ENCODE data around the gene KCNN2. TPM values are rescaled to one million over a fixed set of nuclear protein-coding genes. Genes with fewer than 3 reads are reported as not detected.

The KCNN2 gene
- total RNA-seq, 2 experiments from 2014 or later: not detected

GRCh38 chr5:114367029-114367428 is 5.2 kb downstream of the KCNN2 start:
- ChIA-PET CTCF (no interaction called here), POLR2A (no interaction called here)
- Mint-ChIP-seq H3K9me3 (ENCODE audit: low read depth) (no peaks in the 10 kb centered on the region), H3K4me3 (no peak overlapping the region), H3K27ac (no peak overlapping the region), H3K36me3 (ENCODE audit: low read depth) (no peaks in the 10 kb centered on the region), H3K27me3 (peaks cover 20% of the 10 kb centered on the region), H3K4me1 (peaks cover under 1% of the 10 kb centered on the region)
- ATAC-seq (no peak), DNase-seq (no peak)
- intact Hi-C loops (cut with DNase I, micrococcal nuclease): no loop called here

- POLR2A ChIA-PET: no interaction called here
- intact Hi-C loops (cut with DNase I, micrococcal nuclease): no loop called here
- Mint-ChIP-seq H3K4me1 (no peaks in the 10 kb centered on the region), H3K9me3 (ENCODE audit: low read depth) (no peaks in the 10 kb centered on the region), H3K27ac (no peak overlapping the region), H3K4me3 (no peak overlapping the region), H3K27me3 (peaks cover 6% of the 10 kb centered on the region), H3K36me3 (ENCODE audit: low read depth) (no peaks in the 10 kb centered on the region)
- CTCF ChIA-PET: interaction anchor here (0.8 kb wide), 1 partner anchor 125 kb away, joined by 3 read pairs; no protein-coding TSS in a partner anchor
- DNase-seq (no peak), ATAC-seq (no peak)
These were observed 8.0 kb downstream of the KCNN2 start for GRCh38 chr5:114369680-114370417.

GRCh38 chr5:114377050-114377844 is 15.4 kb downstream of the KCNN2 start:
- ATAC-seq (no peak), DNase-seq (no peak)
- H3K4me1 Mint-ChIP-seq: no peaks in the 10 kb centered on the region
- H3K9me3 Mint-ChIP-seq (ENCODE audit: low read depth): no peaks in the 10 kb centered on the region
- no peak overlapping the region for H3K27ac Mint-ChIP-seq
- H3K36me3 Mint-ChIP-seq (ENCODE audit: low read depth): no peaks in the 10 kb centered on the region
- intact Hi-C loops (cut with DNase I, micrococcal nuclease): no loop called here
- H3K27me3 Mint-ChIP-seq: peaks cover 2% of the 10 kb centered on the region
- no peak overlapping the region for H3K4me3 Mint-ChIP-seq
- ChIA-PET POLR2A (no interaction called here), CTCF (no interaction called here)

- intact Hi-C loops (cut with DNase I, micrococcal nuclease): no loop called here
These were observed 16.1 kb downstream of the KCNN2 start for GRCh38 chr5:114377946-114378345.

GRCh38 chr5:114380721-114381120 is 18.9 kb downstream of the KCNN2 start:
- H3K4me1 Mint-ChIP-seq: no peaks in the 10 kb centered on the region
- no peaks in the 10 kb centered on the region for H3K36me3 Mint-ChIP-seq (ENCODE audit: low read depth)
- no peak overlapping the region for H3K27ac Mint-ChIP-seq
- no peak overlapping the region for H3K4me3 Mint-ChIP-seq
- POLR2A ChIA-PET: no interaction called here
- ATAC-seq (no peak), DNase-seq (no peak)
- no peaks in the 10 kb centered on the region for H3K9me3 Mint-ChIP-seq (ENCODE audit: low read depth)
- CTCF ChIA-PET: no interaction called here
- intact Hi-C loops (cut with DNase I, micrococcal nuclease): no loop called here
- H3K27me3 Mint-ChIP-seq: peaks cover 2% of the 10 kb centered on the region

More at GRCh38 chr5:114377946-114378345, 16.1 kb downstream of the KCNN2 start:
- no peak overlapping the region for H3K27ac Mint-ChIP-seq
- no peak for ATAC-seq
- DNase-seq: no peak
- H3K4me3 Mint-ChIP-seq: no peak overlapping the region
- no peaks in the 10 kb centered on the region for H3K4me1 Mint-ChIP-seq
- POLR2A ChIA-PET: no interaction called here
- peaks cover 2% of the 10 kb centered on the region for H3K27me3 Mint-ChIP-seq
- CTCF ChIA-PET: no interaction called here
- H3K36me3 Mint-ChIP-seq (ENCODE audit: low read depth): no peaks in the 10 kb centered on the region
- no peaks in the 10 kb centered on the region for H3K9me3 Mint-ChIP-seq (ENCODE audit: low read depth)

GRCh38 chr5:114387433-114387832 is 25.6 kb downstream of the KCNN2 start:
- Mint-ChIP-seq H3K4me3 (no peak overlapping the region), H3K27me3 (no peaks in the 10 kb centered on the region), H3K36me3 (ENCODE audit: low read depth) (no peaks in the 10 kb centered on the region), H3K9me3 (ENCODE audit: low read depth) (no peaks in the 10 kb centered on the region), H3K4me1 (no peaks in the 10 kb centered on the region), H3K27ac (no peak overlapping the region)
- ATAC-seq (no peak), DNase-seq (no peak)
- intact Hi-C loops (cut with DNase I, micrococcal nuclease): no loop called here
- CTCF ChIA-PET: no interaction called here
- POLR2A ChIA-PET: no interaction called here

- no peak for DNase-seq
- ATAC-seq: no peak
- H3K9me3 Mint-ChIP-seq (ENCODE audit: low read depth): no peaks in the 10 kb centered on the region
- H3K36me3 Mint-ChIP-seq (ENCODE audit: low read depth): no peaks in the 10 kb centered on the region
- intact Hi-C loops (cut with DNase I, micrococcal nuclease): no loop called here
- no peak overlapping the region for H3K27ac Mint-ChIP-seq
- no peaks in the 10 kb centered on the region for H3K27me3 Mint-ChIP-seq
- H3K4me3 Mint-ChIP-seq: no peak overlapping the region
- no peaks in the 10 kb centered on the region for H3K4me1 Mint-ChIP-seq
- POLR2A ChIA-PET: no interaction called here
- CTCF ChIA-PET: no interaction called here
These were observed 28.6 kb downstream of the KCNN2 start for GRCh38 chr5:114390431-114390830.

- Mint-ChIP-seq H3K4me3 (no peak overlapping the region), H3K27me3 (no peaks in the 10 kb centered on the region), H3K27ac (no peak overlapping the region), H3K4me1 (no peaks in the 10 kb centered on the region), H3K36me3 (ENCODE audit: low read depth) (no peaks in the 10 kb centered on the region), H3K9me3 (ENCODE audit: low read depth) (no peaks in the 10 kb centered on the region)
- POLR2A ChIA-PET: no interaction called here
- CTCF ChIA-PET: interaction anchor here (0.6 kb wide), 1 partner anchor 42 kb away, joined by 3 read pairs; no protein-coding TSS in a partner anchor
- ATAC-seq: no peak
- intact Hi-C loops (cut with DNase I, micrococcal nuclease): no loop called here
- DNase-seq: no peak
These were observed 29.5 kb downstream of the KCNN2 start for GRCh38 chr5:114391321-114391720.

- Mint-ChIP-seq H3K36me3 (ENCODE audit: low read depth) (no peaks in the 10 kb centered on the region), H3K9me3 (ENCODE audit: low read depth) (no peaks in the 10 kb centered on the region), H3K27ac (no peak overlapping the region), H3K27me3 (no peaks in the 10 kb centered on the region), H3K4me1 (no peaks in the 10 kb centered on the region), H3K4me3 (no peak overlapping the region)
- POLR2A ChIA-PET: no interaction called here
- CTCF ChIA-PET: no interaction called here
- no peak for ATAC-seq
- no peak for DNase-seq
- intact Hi-C loops (cut with DNase I, micrococcal nuclease): no loop called here
These were observed 31.3 kb downstream of the KCNN2 start for GRCh38 chr5:114393159-114393558.

GRCh38 chr5:114402206-114402605 is 40.3 kb downstream of the KCNN2 start:
- intact Hi-C loops (cut with DNase I, micrococcal nuclease): no loop called here

GRCh38 chr5:114407783-114408182 is 45.9 kb downstream of the KCNN2 start:
- ChIA-PET POLR2A (no interaction called here), CTCF (no interaction called here)
- H3K27ac Mint-ChIP-seq: no peak overlapping the region
- H3K4me3 Mint-ChIP-seq: no peak overlapping the region
- H3K9me3 Mint-ChIP-seq (ENCODE audit: low read depth): no peaks in the 10 kb centered on the region
- H3K36me3 Mint-ChIP-seq (ENCODE audit: low read depth): no peaks in the 10 kb centered on the region
- ATAC-seq (no peak), DNase-seq (no peak)
- intact Hi-C loops (cut with DNase I, micrococcal nuclease): no loop called here
- H3K27me3 Mint-ChIP-seq: no peaks in the 10 kb centered on the region
- no peaks in the 10 kb centered on the region for H3K4me1 Mint-ChIP-seq

More at GRCh38 chr5:114402206-114402605, 40.3 kb downstream of the KCNN2 start:
- CTCF ChIA-PET: no interaction called here
- Mint-ChIP-seq H3K27ac (no peak overlapping the region), H3K36me3 (ENCODE audit: low read depth) (no peaks in the 10 kb centered on the region), H3K27me3 (no peaks in the 10 kb centered on the region), H3K4me3 (no peak overlapping the region), H3K4me1 (no peaks in the 10 kb centered on the region), H3K9me3 (ENCODE audit: low read depth) (peaks cover 4% of the 10 kb centered on the region)
- no peak for ATAC-seq
- POLR2A ChIA-PET: no interaction called here
- no peak for DNase-seq

- H3K4me3 Mint-ChIP-seq: no peak overlapping the region
- intact Hi-C loops (cut with DNase I, micrococcal nuclease): no loop called here
- ChIA-PET POLR2A (no interaction called here), CTCF (no interaction called here)
- ATAC-seq (no peak), DNase-seq (no peak)
- no peaks in the 10 kb centered on the region for H3K4me1 Mint-ChIP-seq
- H3K27ac Mint-ChIP-seq: no peak overlapping the region
- no peaks in the 10 kb centered on the region for H3K27me3 Mint-ChIP-seq
- no peaks in the 10 kb centered on the region for H3K9me3 Mint-ChIP-seq (ENCODE audit: low read depth)
- H3K36me3 Mint-ChIP-seq (ENCODE audit: low read depth): no peaks in the 10 kb centered on the region
These were observed 47.0 kb downstream of the KCNN2 start for GRCh38 chr5:114408847-114409246.

Data from activated CD4-positive, alpha-beta T cell treated with anti-CD3 and anti-CD28 coated beads for 36 hours (primary cell).